Thoracic aorta (tissue), 2 donors: ENCODE measurements around the gene TFPT. TPM values are rescaled to one million over a fixed set of nuclear protein-coding genes. Genes with fewer than 3 reads are reported as not detected.

ENCODE experiments used
- ATAC-seq: fragments of 150-250 bp; one replicate; pipeline ENCODE4 v1.8.0; 2017; ENCODE audit warnings: low read depth; ENCODE audit not compliant: insufficient number of reproducible peaks, low FRiP score
- DNase-seq: peaks from one replicate; pipeline ENCODE4 v3.0.0-alpha.2; 2020; ENCODE audit warnings: low spot score
- H3K27ac ChIP-seq, 2 donors: fragments of 200-600 bp; sonication (generic); 1 replicate in 1 of 2; 2 replicates in 1 of 2; pipeline ENCODE4 v1.5.1; 2016; ENCODE audit warnings: mild to moderate bottlenecking in 2 of 2, moderate library complexity in 2 of 2
- H3K27me3 ChIP-seq: fragments of 200-600 bp; sonication (generic); replicated peaks from 2 replicates; pipeline ENCODE4 v1.6.0; 2016; ENCODE audit warnings: mild to moderate bottlenecking; ENCODE audit not compliant: insufficient read depth
- H3K36me3 ChIP-seq: fragments of 200-600 bp; sonication (generic); one replicate; pipeline ENCODE4 v1.5.1; 2016
- H3K4me1 ChIP-seq, 2 donors: fragments of 200-600 bp; sonication (generic); 1 replicate in 1 of 2; 2 replicates in 1 of 2; pipeline versions ENCODE4 v1.5.1 to v1.6.0; 2016; ENCODE audit warnings: low read depth in 2 of 2, mild to moderate bottlenecking in 1 of 2; ENCODE audit not compliant: control insufficient read depth in 1 of 2
- H3K4me3 ChIP-seq: fragments of 200-600 bp; sonication (generic); 2 replicates; pipeline ENCODE4 v1.5.1; 2016; ENCODE audit warnings: mild to moderate bottlenecking
- H3K9me3 ChIP-seq: fragments of 200-600 bp; sonication (generic); 2 replicates; pipeline ENCODE4 v1.5.1; 2016
- CTCF ChIP-seq: fragments of 200-600 bp; sonication (generic); IDR thresholded peaks from one replicate; pipeline ENCODE4 v1.5.1; 2019; ENCODE audit warnings: antibody characterized with exemption
- total RNA-seq, 2 donors: library from RNA; depleted of rRNA; stranded (reverse); fragments of >200 nt; gene quantifications; one replicate each; pipeline versions ENCODE4 v1.1.0 to v1.2.3, GENCODE V29; 2016

Gene TFPT
- total RNA-seq, 2 donors from 2014 or later: 8.7 to 8.8 TPM

- Histone ChIP-seq H3K27ac (no peak overlapping the region), H3K27me3 (no peaks in the 10 kb centered on the region), H3K9me3 (peaks cover 11% of the 10 kb centered on the region), H3K36me3 (no peaks in the 10 kb centered on the region), H3K4me3 (no peak overlapping the region), H3K4me1 (no peaks in the 10 kb centered on the region)
- TF ChIP-seq CTCF: no peak
- DNase-seq (no peak), ATAC-seq (no peak)
Observed at GRCh38 chr19:54084410-54084809, 31.0 kb downstream of the TFPT start.

- ATAC-seq: no peak
Observed at GRCh38 chr19:54081032-54081431, 34.4 kb downstream of the TFPT start, which contains the start of gene TARM1. Gene TARM1, minus strand, starts transcription at chr19:54081365. Its CDS starts 25 bp downstream, at chr19:54081340.

GRCh38 chr19:54077334-54077733, 38.1 kb downstream of the TFPT start:
- TF ChIP-seq CTCF: no peak
- Histone ChIP-seq H3K4me1 (no peaks in the 10 kb centered on the region), H3K4me3 (no peak overlapping the region), H3K27ac (no peak overlapping the region), H3K36me3 (no peaks in the 10 kb centered on the region), H3K9me3 (peaks cover 6% of the 10 kb centered on the region), H3K27me3 (no peaks in the 10 kb centered on the region)
- ATAC-seq: no peak
- no peak for DNase-seq

More at GRCh38 chr19:54081032-54081431, 34.4 kb downstream of the TFPT start, which contains the start of gene TARM1:
- DNase-seq: no peak
- H3K36me3 ChIP-seq: no peaks in the 10 kb centered on the region
- H3K4me3 ChIP-seq: no peak within 1 kb of the TSS
- H3K4me1 ChIP-seq: no peaks in the 10 kb centered on the region
- peaks cover 11% of the 10 kb centered on the region for H3K9me3 ChIP-seq
- TF ChIP-seq CTCF: no peak
- H3K27ac ChIP-seq: no peak within 1 kb of the TSS
- H3K27me3 ChIP-seq: no peaks in the 10 kb centered on the region

GRCh38 chr19:54074851-54075250, 40.6 kb downstream of the TFPT start:
- Histone ChIP-seq H3K9me3 (no peaks in the 10 kb centered on the region), H3K27ac (no peak overlapping the region), H3K36me3 (no peaks in the 10 kb centered on the region), H3K4me3 (no peak overlapping the region), H3K4me1 (no peaks in the 10 kb centered on the region), H3K27me3 (no peaks in the 10 kb centered on the region)
- no peak for TF ChIP-seq CTCF
- no peak for DNase-seq
- no peak for ATAC-seq

GRCh38 chr19:54073829-54074228, 41.6 kb downstream of the TFPT start:
- no peak for TF ChIP-seq CTCF
- H3K4me3 ChIP-seq: no peak overlapping the region
- no peaks in the 10 kb centered on the region for H3K27me3 ChIP-seq
- no peaks in the 10 kb centered on the region for H3K4me1 ChIP-seq
- H3K27ac ChIP-seq: no peak overlapping the region
- H3K36me3 ChIP-seq: no peaks in the 10 kb centered on the region
- ATAC-seq: no peak
- no peaks in the 10 kb centered on the region for H3K9me3 ChIP-seq
- no peak for DNase-seq
